GM19395 (cell line): ENCODE results near the gene FKBP2.

ENCODE experiments used
- ATAC-seq: cut with Tn5 transposase; IDR thresholded peaks from one replicate; pipeline ENCODE4 v1.9.1; 2021; ENCODE audit warnings: mild to moderate bottlenecking, moderate library complexity; ENCODE audit not compliant: unreplicated experiment

FKBP2 gene

DNA sequence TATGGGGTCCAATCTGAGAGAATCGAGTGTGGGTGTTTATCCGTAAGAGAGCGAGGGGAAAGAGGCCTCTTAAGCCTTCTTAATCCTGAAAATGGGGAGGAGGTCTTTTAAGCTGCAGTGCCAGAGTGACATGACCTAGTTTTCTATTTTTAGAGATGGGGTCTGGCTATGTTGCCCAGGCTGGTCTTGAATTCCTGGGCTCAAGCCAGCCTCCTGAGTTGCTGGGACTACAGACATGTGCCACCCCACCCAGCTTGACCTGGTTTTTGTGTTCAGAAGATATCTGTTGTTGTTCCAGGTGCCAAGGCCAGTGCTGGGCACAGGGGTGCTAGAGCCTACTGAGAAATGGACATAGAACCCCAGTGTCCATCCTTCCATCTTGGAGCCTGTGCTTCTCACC lies 42.2 kb downstream of the FKBP2 start:
- ATAC-seq, result no peak

GRCh38 chr11:64284048-64284961 lies 43.4 kb downstream of the FKBP2 start, which contains the start of gene BAD:
Gene BAD (minus strand): TSS chr11:64284665. CDS start chr11:64284368, 297 bp downstream.
- ATAC-seq, result peak; percentile 74

- ATAC-seq, result peak; percentile 58
Measured at GRCh38 chr11:64284962-64285884, 44.3 kb downstream of the FKBP2 start, which contains the start of gene GPR137. Gene GPR137 (plus strand): TSS chr11:64285848. CDS start chr11:64286525, 677 bp downstream.

DNA sequence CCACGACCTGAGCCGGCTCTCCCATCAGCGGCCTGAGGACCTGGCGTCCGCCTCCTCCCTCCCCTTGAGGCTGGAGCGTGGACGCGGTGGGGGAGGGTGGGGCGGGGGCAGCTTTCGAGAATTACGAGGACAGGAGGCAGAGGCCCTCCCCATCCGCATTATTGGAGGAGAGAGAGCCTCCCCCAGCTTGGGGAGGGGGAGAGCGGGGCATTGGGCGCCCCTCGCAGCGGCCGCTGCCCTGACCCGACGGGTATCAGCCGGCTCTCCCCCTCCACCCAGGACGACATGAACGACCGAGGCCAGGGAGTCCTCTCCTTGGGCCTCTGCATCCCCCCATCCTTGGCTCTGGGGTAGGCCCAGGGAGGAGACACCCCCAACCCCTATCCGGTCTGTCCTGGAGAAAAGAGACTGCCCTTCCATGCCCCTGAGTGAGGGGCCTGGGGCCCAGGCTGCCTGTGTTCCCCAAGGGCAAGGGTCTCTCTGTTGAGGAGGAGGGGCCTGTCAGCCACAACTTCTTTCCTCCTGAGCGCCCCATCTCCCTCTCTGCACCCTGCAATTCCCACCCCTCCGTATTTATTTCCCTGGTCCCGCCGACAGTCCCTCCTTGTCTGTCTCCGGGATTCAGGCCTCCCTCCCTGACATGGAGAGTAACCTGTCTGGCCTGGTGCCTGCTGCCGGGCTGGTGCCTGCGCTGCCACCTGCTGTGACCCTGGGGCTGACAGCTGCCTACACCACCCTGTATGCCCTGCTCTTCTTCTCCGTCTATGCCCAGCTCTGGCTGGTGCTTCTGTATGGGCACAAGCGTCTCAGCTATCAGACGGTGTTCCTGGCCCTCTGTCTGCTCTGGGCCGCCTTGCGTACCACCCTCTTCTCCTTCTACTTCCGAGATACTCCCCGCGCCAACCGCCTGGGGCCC lies 45.2 kb downstream of the FKBP2 start:
- no peak for ATAC-seq

GRCh38 chr11:64286801-64287159 lies 45.9 kb downstream of the FKBP2 start:
- ATAC-seq, result no peak

DNA sequence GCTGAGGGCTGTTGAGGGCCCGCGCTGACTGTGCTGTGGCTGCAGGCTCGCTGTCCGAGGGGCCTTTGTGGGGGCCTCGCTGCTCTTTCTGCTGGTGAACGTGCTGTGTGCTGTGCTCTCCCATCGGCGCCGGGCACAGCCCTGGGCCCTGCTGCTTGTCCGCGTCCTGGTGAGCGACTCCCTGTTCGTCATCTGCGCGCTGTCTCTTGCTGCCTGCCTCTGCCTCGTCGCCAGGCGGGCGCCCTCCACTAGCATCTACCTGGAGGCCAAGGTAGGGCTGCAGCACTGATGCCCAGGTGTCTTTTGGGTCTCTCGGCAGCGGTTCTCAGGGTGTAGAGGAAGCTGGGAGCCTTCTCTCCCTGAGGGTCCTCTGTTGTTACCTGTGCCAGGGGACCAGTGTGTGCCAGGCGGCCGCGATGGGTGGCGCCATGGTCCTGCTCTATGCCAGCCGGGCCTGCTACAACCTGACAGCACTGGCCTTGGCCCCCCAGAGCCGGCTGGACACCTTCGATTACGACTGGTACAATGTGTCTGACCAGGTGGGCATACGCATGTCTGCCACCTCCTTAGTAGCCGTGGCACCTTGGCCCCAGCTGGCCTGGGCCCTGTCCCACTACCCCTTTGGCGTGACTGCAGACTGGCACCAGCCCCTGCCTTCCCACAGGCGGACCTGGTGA lies 46.9 kb downstream of the FKBP2 start:
- ATAC-seq, result no peak

DNA sequence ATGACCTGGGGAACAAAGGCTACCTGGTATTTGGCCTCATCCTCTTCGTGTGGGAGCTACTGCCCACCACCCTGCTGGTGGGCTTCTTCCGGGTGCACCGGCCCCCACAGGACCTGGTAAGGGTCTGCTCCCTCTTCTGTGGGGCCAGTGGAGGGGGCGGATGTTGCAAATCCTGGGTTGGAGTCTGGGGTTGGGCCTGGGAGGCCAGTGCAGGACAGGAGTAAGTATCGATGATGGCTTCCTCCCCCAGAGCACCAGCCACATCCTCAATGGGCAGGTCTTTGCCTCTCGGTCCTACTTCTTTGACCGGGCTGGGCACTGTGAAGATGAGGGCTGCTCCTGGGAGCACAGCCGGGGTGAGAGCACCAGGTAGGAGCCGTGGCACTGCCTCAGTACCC lies 47.5 kb downstream of the FKBP2 start:
- no peak for ATAC-seq

- no peak for ATAC-seq
Measured at GRCh38 chr11:64289002-64289564, 48.2 kb downstream of the FKBP2 start.

- ATAC-seq, result no peak
Measured at GRCh38 chr11:64290352-64291261, 49.7 kb downstream of the FKBP2 start.

DNA sequence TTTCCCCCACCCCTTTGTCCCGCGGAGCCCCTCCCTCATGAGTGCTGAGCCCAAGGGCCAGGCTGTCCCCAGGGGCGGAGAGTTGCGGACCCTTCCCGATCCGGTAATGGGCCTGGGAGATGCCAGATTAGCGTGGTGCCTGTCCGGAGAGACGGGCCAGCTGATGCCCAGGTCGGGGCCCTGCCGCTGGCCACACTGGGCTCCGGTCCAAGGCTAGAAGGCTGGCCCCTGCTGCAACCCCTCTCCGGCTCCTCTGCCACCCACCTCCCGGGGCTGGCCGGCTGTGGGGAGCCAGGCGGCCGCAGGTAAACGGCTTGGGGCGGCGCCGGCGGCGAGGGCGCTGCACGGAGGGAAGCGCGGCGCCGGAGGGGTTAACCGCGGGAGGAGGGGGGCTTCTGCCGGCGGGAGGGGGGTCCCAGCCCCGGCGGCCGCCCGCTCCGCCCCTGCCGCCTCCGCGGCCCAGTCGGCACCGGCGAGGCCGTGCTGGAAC lies 50.4 kb downstream of the FKBP2 start, which contains the start of gene KCNK4:
Gene KCNK4 (plus strand): TSS at position 41 of the 490 bp plus-strand sequence. CDS start 1,717 bp downstream, outside the sequence.
- ATAC-seq, result no peak

- no peak for ATAC-seq
Measured at GRCh38 chr11:64291752-64292459, 51.0 kb downstream of the FKBP2 start.

DNA sequence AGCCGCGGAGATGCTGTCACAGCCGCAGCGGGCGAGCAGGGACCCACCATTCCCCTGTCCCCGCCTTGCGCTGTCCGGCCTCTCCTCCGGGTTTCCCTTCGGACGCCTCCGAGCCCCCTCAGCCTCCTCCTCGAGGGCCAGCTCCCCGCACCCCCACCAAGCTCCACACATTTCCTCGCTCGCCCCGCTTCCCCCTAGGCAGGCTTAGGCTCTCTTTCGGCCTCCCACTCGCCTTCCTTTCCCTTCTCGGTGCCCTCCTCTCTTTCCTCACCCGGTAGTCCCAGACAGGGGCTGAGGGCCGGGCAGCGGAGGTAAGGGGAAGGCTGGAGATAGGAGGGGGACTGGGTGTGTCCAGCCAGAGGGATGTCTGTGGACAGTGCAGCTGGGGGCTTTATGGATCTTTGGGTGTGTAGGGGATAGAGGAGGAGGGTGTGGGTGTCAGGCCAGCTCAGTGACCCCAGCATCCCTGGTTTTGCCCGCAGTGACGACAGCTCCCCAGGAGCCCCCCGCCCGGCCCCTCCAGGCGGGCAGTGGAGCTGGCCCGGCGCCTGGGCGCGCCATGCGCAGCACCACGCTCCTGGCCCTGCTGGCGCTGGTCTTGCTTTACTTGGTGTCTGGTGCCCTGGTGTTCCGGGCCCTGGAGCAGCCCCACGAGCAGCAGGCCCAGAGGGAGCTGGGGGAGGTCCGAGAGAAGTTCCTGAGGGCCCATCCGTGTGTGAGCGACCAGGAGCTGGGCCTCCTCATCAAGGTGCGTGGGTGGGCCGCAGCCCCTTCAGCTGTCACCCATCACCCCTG lies 51.8 kb downstream of the FKBP2 start:
- ATAC-seq, result no peak
